MM.1S (cell line): Measurements from ENCODE around the gene CHCHD6.

Experiments
- EZH2 ChIP-seq: fragments of 300-600 bp; sonication (generic); optimal IDR thresholded peaks from 2 replicates; pipeline ENCODE3; 2017; ENCODE audit warnings: low read depth, mild to moderate bottlenecking, antibody characterized with exemption, low read length, mixed read lengths
- EZH2phosphoT487 ChIP-seq: fragments of 300-600 bp; sonication (generic); IDR thresholded peaks from 2 replicates; pipeline ENCODE4 v1.6.1; 2018; ENCODE audit warnings: antibody characterized with exemption, low read length
- TF ChIP-seq, protein P1 (sequence below): fragments of 300-600 bp; sonication (generic); IDR thresholded peaks from 2 replicates; pipeline ENCODE4 v1.5.1; 2016; ENCODE audit warnings: antibody characterized with exemption, low read length, mixed read lengths

DNA sequence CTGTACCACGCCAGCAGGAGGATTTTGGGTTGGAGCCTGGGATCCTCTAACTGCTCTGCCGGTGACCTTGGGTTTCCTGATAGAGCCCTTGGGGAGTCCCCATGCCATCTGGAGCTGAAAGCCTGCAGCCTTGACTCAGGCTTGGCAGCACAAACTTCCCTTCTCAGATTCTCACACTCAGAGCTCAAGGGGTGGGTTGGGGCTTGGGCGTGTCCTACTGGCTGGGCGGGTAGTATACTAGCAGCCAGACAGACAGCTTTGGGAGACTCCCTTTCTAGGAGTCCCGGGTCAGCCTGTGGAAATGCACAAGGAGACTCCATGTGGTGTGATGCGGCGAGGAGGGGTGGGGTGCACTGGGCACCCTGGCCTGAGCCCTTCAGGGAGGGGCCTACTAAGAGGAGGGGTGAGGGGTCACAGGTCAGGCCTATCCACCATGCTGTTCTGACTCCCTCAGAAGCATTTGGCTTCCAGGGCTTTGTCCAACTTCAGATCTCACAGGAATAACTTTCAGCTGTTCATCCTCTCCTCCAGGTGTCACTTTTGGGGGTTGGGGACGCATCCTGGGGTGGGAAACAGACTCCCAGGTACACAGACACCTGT, 257.3 kb downstream of the CHCHD6 start:
- no peak for TF ChIP-seq EZH2
- TF ChIP-seq, protein P1, sequence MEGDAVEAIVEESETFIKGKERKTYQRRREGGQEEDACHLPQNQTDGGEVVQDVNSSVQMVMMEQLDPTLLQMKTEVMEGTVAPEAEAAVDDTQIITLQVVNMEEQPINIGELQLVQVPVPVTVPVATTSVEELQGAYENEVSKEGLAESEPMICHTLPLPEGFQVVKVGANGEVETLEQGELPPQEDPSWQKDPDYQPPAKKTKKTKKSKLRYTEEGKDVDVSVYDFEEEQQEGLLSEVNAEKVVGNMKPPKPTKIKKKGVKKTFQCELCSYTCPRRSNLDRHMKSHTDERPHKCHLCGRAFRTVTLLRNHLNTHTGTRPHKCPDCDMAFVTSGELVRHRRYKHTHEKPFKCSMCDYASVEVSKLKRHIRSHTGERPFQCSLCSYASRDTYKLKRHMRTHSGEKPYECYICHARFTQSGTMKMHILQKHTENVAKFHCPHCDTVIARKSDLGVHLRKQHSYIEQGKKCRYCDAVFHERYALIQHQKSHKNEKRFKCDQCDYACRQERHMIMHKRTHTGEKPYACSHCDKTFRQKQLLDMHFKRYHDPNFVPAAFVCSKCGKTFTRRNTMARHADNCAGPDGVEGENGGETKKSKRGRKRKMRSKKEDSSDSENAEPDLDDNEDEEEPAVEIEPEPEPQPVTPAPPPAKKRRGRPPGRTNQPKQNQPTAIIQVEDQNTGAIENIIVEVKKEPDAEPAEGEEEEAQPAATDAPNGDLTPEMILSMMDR, result no peak
- TF ChIP-seq EZH2phosphoT487, result no peak
